Endothelial cell of hepatic sinusoid (primary cell): ENCODE data around the gene LCMT1.
"Not testable (repeated sequence)": the region's sequence is repeated elsewhere in the genome, so short reads cannot be mapped to it uniquely, and the experiment has no call there.

ENCODE experiments used
- in situ Hi-C: cut with HindIII; loops from 2 replicates; pipeline ENCODE4 v1.10.0; 2017; ENCODE audit warnings: low sequenced_read_pairs

Gene LCMT1

GRCh38 chr16:25093208-25094061, 18.1 kb upstream of the LCMT1 start:
- in situ Hi-C loops, result no loop called here

- in situ Hi-C loops, result no loop called here
These were observed 16.9 kb upstream of the LCMT1 start for GRCh38 chr16:25094596-25094995.

GRCh38 chr16:25095636-25096035, 15.9 kb upstream of the LCMT1 start:
- in situ Hi-C loops, result no loop called here

DNA sequence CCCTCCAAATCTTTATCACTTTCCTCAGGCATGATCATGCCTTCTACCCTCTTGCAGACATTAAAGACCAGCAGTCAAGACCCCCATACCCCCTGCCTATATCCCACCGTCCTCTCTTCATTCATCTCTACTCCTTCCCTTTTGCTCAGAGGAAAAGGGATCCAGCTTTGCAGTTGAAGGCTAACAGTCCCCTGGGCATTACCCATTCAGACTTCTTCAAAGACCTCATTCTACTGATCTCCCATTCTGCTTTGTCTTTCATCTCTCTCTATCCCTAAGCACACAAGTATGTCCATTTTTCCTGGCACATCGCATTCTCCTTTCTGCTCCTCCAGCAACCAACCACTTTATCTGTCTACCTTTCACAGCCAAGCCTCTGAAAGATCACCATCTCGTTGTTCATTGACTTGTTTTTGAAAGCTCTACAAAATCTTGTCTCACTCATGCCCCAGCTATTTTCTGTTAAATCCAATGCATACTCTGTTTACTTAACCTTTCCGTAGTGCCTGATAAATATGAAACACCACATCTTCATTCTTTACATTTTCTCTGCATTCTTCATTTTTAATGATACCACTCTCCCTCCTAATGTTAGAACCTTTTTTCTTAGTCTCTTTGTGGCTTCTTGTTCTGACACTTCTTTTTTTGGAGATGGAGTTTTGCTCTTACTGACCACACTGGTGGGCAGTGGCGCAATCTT, 14.1 kb upstream of the LCMT1 start:
- in situ Hi-C loops, result no loop called here

DNA sequence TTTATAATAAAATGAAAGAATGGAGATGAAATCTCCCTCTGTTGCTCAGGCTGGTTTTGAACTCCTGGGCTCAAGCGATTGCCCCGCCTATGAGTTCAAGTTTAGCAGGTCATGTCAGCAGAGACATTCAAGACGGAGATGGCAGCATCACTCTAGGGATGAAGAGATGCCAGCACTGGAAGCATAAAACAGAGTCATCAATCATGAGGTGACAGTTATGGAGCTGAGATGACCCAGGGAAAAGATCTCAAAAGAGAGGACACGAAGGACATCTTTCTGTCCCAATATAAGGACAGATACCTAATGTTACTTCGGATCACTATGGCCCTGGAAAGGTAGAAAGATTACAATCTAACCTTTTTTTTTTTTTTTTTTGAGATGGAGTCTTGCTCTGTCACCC, 11.0 kb upstream of the LCMT1 start:
- in situ Hi-C loops, result no loop called here

GRCh38 chr16:25106567-25107465, 4.7 kb upstream of the LCMT1 start:
- in situ Hi-C loops, result no loop called here

DNA sequence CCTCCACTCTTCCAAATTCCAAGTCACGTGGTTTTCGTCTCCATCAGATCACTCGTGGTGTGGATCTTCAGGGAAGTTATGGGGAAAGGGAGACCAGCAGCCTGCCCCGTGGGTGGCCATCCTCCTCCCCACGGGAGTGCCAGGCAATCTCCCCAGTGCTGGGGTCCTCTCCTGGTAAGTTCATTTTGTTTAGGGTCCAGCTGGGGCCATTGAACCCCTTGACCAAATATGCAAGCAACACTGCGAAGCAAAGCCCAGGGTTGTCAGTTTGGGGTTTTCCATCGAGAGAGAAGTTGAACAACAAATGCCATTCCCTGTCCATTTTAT, 4.1 kb upstream of the LCMT1 start:
- in situ Hi-C loops, result no loop called here

DNA sequence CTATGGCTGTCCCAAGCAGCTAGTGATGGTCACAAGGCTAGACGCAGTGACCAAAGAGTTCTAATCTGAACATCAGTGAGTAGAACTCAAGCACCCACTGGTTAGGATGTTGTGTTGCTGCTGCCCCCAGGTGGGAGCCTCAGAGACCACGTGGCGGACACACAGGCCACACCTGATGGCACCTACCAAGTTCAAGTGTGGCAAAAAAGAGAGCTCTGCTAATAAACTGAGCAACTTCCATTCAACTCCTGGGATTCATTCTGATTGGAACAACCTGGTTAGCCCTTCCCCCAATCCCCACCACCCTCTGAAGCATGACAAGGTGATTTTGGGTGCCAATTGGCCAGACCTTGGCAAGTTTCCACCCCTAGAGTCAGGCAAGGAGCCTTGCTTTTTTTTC, 3.5 kb upstream of the LCMT1 start:
- in situ Hi-C loops, result no loop called here

DNA sequence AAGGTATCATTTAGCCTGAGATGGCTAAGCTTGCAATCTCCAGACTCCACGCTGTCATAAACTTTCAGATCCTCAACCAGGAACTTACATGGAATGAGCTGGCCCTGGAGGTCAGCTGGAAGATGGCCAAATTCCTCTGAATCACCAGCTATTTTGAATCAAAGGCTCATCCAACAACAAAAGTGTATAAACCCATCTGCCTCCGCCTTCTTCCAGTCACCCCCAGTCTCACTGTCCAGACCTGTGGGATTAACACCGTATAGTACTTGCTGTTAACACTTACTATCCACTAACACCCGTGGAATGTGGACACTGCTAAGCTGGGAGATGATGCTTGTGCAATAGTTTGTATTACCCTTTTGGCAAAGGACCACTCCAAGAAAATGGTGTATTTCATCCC, 1.9 kb upstream of the LCMT1 start:
- in situ Hi-C loops, result no loop called here

GRCh38 chr16:25110387-25110947, 1.1 kb upstream of the LCMT1 start:
- in situ Hi-C loops, result no loop called here

- in situ Hi-C loops, result no loop called here
These were observed 2.6 kb downstream of the LCMT1 start for GRCh38 chr16:25114121-25114520.

DNA sequence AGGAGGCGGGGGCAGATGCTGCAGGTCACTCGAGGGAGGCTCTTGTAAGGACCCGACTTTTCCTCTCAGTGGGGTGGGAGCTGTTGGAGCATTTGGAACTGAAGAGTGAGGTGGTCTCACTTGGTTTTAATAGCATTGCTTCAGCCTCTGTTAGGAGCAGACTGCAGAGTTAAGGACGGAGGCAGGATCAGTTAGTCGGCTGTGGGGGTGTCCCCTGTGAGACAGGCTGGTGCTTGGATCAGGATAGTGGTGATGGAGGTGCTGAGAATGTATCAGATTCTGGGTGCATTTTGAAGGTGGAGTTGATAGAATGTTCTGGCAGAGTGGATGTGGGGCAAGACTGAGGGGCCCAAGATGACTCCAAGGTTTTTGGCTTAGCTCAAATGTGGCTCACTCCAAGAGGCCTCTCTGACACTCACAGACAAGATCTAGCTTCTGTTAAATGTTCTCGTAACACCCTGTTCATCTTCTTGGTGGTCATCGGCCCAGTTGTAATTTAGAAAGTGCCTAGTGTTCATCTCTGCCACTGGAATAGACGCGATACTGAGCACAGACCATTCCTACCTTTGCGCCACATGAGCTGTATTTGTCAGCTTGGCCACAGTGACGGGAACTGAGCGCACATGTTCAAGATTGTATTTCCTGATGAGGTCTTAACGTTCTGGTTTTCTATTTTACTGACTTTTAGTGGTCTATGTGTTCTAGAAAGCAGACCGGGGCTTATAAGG, 7.5 kb downstream of the LCMT1 start:
- in situ Hi-C loops, result no loop called here

DNA sequence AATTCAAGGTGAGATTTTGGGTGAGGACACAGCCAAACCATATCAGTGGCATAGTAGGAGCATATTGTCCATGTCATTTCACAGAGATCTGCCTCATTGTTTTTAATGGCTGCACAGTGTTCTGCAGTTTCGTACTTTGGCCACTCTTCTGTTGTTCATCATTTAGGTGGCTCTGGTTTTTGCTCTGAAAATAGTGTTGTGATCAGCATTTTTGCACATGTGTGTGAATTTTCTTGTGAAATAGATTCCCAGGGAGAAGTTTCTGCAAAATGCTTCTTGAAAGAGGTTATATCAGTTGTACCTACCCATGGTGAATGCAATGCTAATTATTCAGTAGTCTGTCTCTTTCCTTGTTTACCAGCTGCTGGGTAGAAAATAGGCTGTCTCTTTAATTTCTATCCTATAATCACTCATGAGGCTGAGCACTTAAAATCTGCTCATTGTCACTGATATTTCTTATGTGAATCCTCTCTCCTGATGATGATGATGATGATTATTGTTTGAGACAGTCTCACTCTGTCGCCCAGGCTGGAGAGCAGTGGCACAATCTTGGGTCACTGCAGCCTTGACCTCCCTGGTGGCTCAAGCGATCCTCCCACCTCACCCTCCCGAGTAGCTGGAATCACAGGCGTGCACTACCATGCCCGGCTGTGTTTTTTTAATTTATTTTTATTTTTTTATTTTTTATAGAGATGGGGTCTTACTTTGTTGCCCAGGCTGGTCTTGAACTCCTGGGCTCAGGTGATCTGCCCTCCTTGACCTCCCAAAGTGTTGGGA, 10.5 kb downstream of the LCMT1 start:
- in situ Hi-C loops, result no loop called here

GRCh38 chr16:25124503-25124902, 13.0 kb downstream of the LCMT1 start:
- in situ Hi-C loops, result no loop called here

- in situ Hi-C loops, result not testable (repeated sequence)
These were observed 14.6 kb downstream of the LCMT1 start for GRCh38 chr16:25126086-25126666.

DNA sequence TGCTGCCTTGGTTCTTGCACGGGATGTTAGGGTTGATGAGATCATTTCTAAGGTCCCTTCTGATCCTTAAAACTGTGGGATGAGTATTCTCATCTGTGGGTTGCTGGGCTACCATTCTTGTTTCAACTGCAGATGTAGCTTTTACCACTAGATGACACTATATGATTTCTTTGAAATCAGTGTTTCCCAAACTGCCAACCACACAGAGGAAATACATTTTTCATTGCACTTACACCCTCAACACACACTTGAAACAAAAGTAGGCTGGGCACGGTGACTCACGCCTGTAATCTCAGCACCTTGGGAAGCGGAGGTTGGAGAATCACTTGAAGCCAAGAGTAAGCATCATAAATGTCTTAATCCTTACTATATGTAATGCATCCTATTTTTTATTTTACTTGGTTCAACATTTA, 15.3 kb downstream of the LCMT1 start:
- in situ Hi-C loops, result no loop called here

- in situ Hi-C loops, result not testable (repeated sequence)
These were observed 21.2 kb downstream of the LCMT1 start for GRCh38 chr16:25132751-25133150.

- in situ Hi-C loops, result no loop called here
These were observed 22.7 kb downstream of the LCMT1 start for GRCh38 chr16:25134166-25134700.

GRCh38 chr16:25135254-25135878, 23.8 kb downstream of the LCMT1 start:
- in situ Hi-C loops, result no loop called here
